Psoas muscle (tissue), 8 donors: ENCODE results near the gene RNF26. TPM values are rescaled to one million over a fixed set of nuclear protein-coding genes. Genes with fewer than 3 reads are reported as not detected.

ENCODE experiments used
- ATAC-seq, 4 donors: fragments of 200-7000 bp; cut with Tn5 transposase; one replicate each; pipeline ENCODE4 v1.9.1; 2020; ENCODE audit warnings: moderate library complexity in 3 of 4, mild to moderate bottlenecking in 2 of 4
- DNase-seq, 2 donors: peaks; one replicate each; pipeline ENCODE4 v3.0.0-alpha.2; 2020
- H3K27ac ChIP-seq: fragments of 200-600 bp; one replicate; pipeline ENCODE4 v1.8.0; 2022
- H3K27me3 ChIP-seq, 3 donors: fragments of 200-600 bp in 1 of 3; one replicate each; pipeline versions ENCODE4 v1.6.1 to v1.8.0; 2013 to 2022; ENCODE audit warnings: low read length in 2 of 3, mild to moderate bottlenecking in 2 of 3, moderate library complexity in 1 of 3; ENCODE audit not compliant: insufficient read depth in 3 of 3
- H3K36me3 ChIP-seq, 2 donors: fragments of 200-600 bp in 1 of 2; one replicate each; pipeline versions ENCODE4 v1.6.1 to v1.8.0; 2013 to 2022; ENCODE audit warnings: low read depth in 1 of 2, mild to moderate bottlenecking in 1 of 2, moderate library complexity in 1 of 2; ENCODE audit not compliant: insufficient read depth in 1 of 2
- H3K4me1 ChIP-seq: fragments of 200-600 bp; one replicate; pipeline ENCODE4 v1.8.0; 2022
- H3K4me3 ChIP-seq: fragments of 200-600 bp; one replicate; pipeline ENCODE4 v1.8.0; 2022; ENCODE audit warnings: mild to moderate bottlenecking
- H3K9me3 ChIP-seq: fragments of 200-600 bp; one replicate; pipeline ENCODE4 v1.8.0; 2022
- CTCF ChIP-seq: fragments of 200-600 bp; IDR thresholded peaks from one replicate; pipeline ENCODE4 v1.8.0; 2022; ENCODE audit warnings: antibody characterized with exemption
- WGBS, 3 donors: extraction: QIAGEN DNeasy Blood & Tissue Kit; methylation state at CpG; one replicate each; pipeline versions ENCODE4 v1.1.6 to v1.1.7; 2013; 5-methylcytosine and 5-hydroxymethylcytosine counted together
- intact Hi-C, 2 donors: fragments of 100-400 bp; cut with DNase I; formaldehyde crosslinking; loops; one replicate each; pipeline versions ENCODE4 v1.11.0 to v1.14.2; 2022
- polyA plus RNA-seq, 3 donors: library from polyadenylated mRNA; stranded (reverse); fragments of 200-250 nt; gene quantifications; one replicate each; pipeline ENCODE4 v1.2.3, GENCODE V29; 2013
- total RNA-seq, 4 donors: library from RNA; stranded (reverse); fragmentation: NEBNext Ultra II Directional in 2 of 4; extraction: Animal tissue kit (Norgen Biotek cat#: 25700) in 2 of 4; gene quantifications; one replicate each; pipeline versions ENCODE4 v1.2.1 to v1.2.4, GENCODE V29; 2021 to 2023
- donor health status: healthy with polysubstance abuse.
- donor health status: DM: no; HTN: no; CAD: no; lungs with moderate emphysema.
- donor health status: Bipolar disorder and iron deficiency.
- donor health status: healthy.
- donor health status: DM: yes; HTN: yes; CAD: no.
- donor health status: DM: no; HTN: no; CAD: no.
- donor health status: DM: no; HTN: no; CAD: no.
- donor health status: DM: yes; HTN: yes; CAD: no.

The RNF26 gene
- total and polyA plus RNA-seq, 7 donors: 5.8 to 8.9 (median 7.3) TPM

GRCh38 chr11:119300198-119300964 lies 33.9 kb upstream of the RNF26 start:
- Histone ChIP-seq H3K36me3 (peaks cover 0 to 56% of the 10 kb centered on the region in 2 donors), H3K27ac (peak overlapping the region; percentile 89)

DNA sequence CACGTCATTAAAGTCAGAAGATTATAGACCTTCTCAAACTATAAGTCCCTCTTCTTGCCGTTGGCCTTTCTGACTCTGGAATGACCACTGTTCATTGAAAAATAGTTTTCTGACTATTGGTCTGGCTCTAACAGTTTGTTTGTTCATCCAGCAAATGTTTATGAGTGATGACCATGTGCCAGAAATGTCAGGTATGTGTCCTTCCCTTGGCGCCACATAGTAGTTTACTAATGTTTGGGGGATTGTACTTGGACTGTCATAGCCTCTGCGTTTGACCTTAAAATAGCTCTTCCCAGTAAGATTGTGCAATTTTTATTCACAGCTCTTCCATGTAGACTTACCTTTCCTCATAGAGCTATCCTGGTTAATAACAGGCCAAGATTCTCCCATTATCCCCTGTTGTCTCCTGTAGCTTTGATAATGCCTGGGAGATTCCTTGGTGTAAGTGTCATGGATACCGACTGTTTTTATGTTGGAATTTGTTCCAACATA lies 31.1 kb upstream of the RNF26 start:
- 36 to 39% (median 36%) methylated on average over 5 of the region's 5 CpGs for WGBS, 3 donors
- Histone ChIP-seq H3K27me3 (no peaks in the 10 kb centered on the region), H3K9me3 (no peaks in the 10 kb centered on the region), H3K4me1 (peaks cover 85% of the 10 kb centered on the region), H3K4me3 (no peak overlapping the region), H3K36me3 (peaks cover 0 to 42% of the 10 kb centered on the region in 2 donors), H3K27ac (peak overlapping the region; percentile 89)
- intact Hi-C loops: no loop called here
- no peak for TF ChIP-seq CTCF
- ATAC-seq (peak; percentile 25 to 48 (median 46)), DNase-seq (no peak)

More at GRCh38 chr11:119300198-119300964, 33.9 kb upstream of the RNF26 start:
- no peak for DNase-seq
- WGBS, 3 donors: 21 to 45% (median 40%) methylated on average over 3 of the region's 3 CpGs
- Histone ChIP-seq H3K27me3 (no peaks in the 10 kb centered on the region), H3K9me3 (no peaks in the 10 kb centered on the region), H3K4me3 (peak overlapping the region; percentile 2), H3K4me1 (peaks cover 81% of the 10 kb centered on the region)
- ATAC-seq: peak; percentile 59 to 73 (median 70)
- intact Hi-C loops: no loop called here
- TF ChIP-seq CTCF: no peak

GRCh38 chr11:119305556-119306372 lies 28.6 kb upstream of the RNF26 start:
- ATAC-seq: peak; percentile 43 to 55 (median 48)

GRCh38 chr11:119306373-119306890 lies 27.9 kb upstream of the RNF26 start:
- 44 to 73% (median 55%) methylated on average over 5 of the region's 5 CpGs for WGBS, 3 donors
- H3K9me3 ChIP-seq: no peaks in the 10 kb centered on the region

More at GRCh38 chr11:119305556-119306372, 28.6 kb upstream of the RNF26 start:
- intact Hi-C loops: no loop called here
- peaks cover 0 to 48% of the 10 kb centered on the region in 2 donors for H3K36me3 ChIP-seq
- H3K4me3 ChIP-seq: no peak overlapping the region
- peak overlapping the region; percentile 89 for H3K27ac ChIP-seq
- no peak for DNase-seq
- H3K27me3 ChIP-seq: no peaks in the 10 kb centered on the region
- H3K4me1 ChIP-seq: peaks cover 62% of the 10 kb centered on the region
- 70 to 87% (median 86%) methylated on average over 7 of the region's 7 CpGs for WGBS, 3 donors
- no peak for TF ChIP-seq CTCF
- H3K9me3 ChIP-seq: no peaks in the 10 kb centered on the region

More at GRCh38 chr11:119306373-119306890, 27.9 kb upstream of the RNF26 start:
- TF ChIP-seq CTCF: no peak
- intact Hi-C loops: no loop called here
- Histone ChIP-seq H3K27me3 (no peaks in the 10 kb centered on the region), H3K4me1 (peaks cover 56% of the 10 kb centered on the region), H3K36me3 (peaks cover 0 to 55% of the 10 kb centered on the region in 2 donors), H3K4me3 (no peak overlapping the region), H3K27ac (peak overlapping the region; percentile 89)
- ATAC-seq (peak; percentile 51 to 85 (median 80)), DNase-seq (peak; percentile 47 to 68)
